PC-9 (cell line): Measurements from ENCODE around the gene LMAN2.

Experiments
- CTCF ChIP-seq: fragments of 200-600 bp; sonication (generic); conservative IDR thresholded peaks from 2 replicates; pipeline ENCODE4 v1.6.1; 2017; ENCODE audit warnings: mixed run types, antibody characterized with exemption, mild to moderate bottlenecking, moderate library complexity
- EZH2 ChIP-seq: fragments of 200-600 bp; sonication (generic); IDR thresholded peaks from 2 replicates; pipeline ENCODE4 v1.8.0; 2017; ENCODE audit warnings: antibody characterized with exemption, low read depth

- TF ChIP-seq CTCF (no peak), EZH2 (no peak)
These were observed 3.8 kb downstream of the LMAN2 start for GRCh38 chr5:177347699-177348098.
